HepG2 (cell line): ENCODE data around the gene OLFM2. TPM values are rescaled to one million over a fixed set of nuclear protein-coding genes. Genes with fewer than 3 reads are reported as not detected.

Source experiments
- CBFB ChIP-seq: sonication (generic); formaldehyde crosslinking; IDR thresholded peaks from 2 replicates; pipeline ENCODE4 v1.4.0; 2020; ENCODE audit warnings: missing genetic modification reagents
- HMG20B ChIP-seq: conservative IDR thresholded peaks from 2 replicates; pipeline ENCODE4 v1.6.1; 2016; ENCODE audit warnings: missing genetic modification reagents, missing compliant biosample characterization
- HNRNPL ChIP-seq: fragments of 200-400 bp; formaldehyde crosslinking; IDR thresholded peaks from 2 replicates; pipeline ENCODE4 v1.6.1; 2017; ENCODE audit warnings: mild to moderate bottlenecking, low read depth, low read length
- MIER3 ChIP-seq: IDR thresholded peaks from 2 replicates; pipeline ENCODE4 v1.6.1; 2016; ENCODE audit warnings: missing compliant biosample characterization, borderline replicate concordance
- RAD21 ChIP-seq: fragments of 450-650 bp; formaldehyde crosslinking; IDR thresholded peaks from 2 replicates; pipeline ENCODE4 v1.5.0; 2020; ENCODE audit warnings: mild to moderate bottlenecking
- TP53 ChIP-seq: sonication (generic); formaldehyde crosslinking; conservative IDR thresholded peaks from 2 replicates; pipeline ENCODE4 v1.4.0; 2020; ENCODE audit warnings: missing genetic modification reagents
- ZBTB3 ChIP-seq: sonication (generic); formaldehyde crosslinking; IDR thresholded peaks from 2 replicates; pipeline ENCODE4 v1.4.0; 2020; ENCODE audit warnings: low read depth, mild to moderate bottlenecking, moderate library complexity, missing genetic modification reagents, borderline replicate concordance
- ZNF207 ChIP-seq: fragments of 450-650 bp; IDR thresholded peaks from 2 replicates; pipeline ENCODE4 v1.6.1; 2016; ENCODE audit warnings: antibody characterized with exemption, borderline replicate concordance
- ZNF839 ChIP-seq: sonication (generic); formaldehyde crosslinking; IDR thresholded peaks from 2 replicates; pipeline ENCODE4 v1.4.0; 2020; ENCODE audit warnings: missing genetic modification reagents, mild to moderate bottlenecking, borderline replicate concordance
- polyA plus RNA-seq, 8 experiments: library from polyadenylated mRNA; depleted of rRNA in 3 of 8; stranded (reverse) in 7 of 8; unstranded in 1 of 8; fragments of >200 nt; fragmentation: Illumina TruSeq in 4 of 8; extraction: Trizol in 4 of 8; gene quantifications; 2 replicates each; pipeline versions ENCODE4 v1.2.1 to v1.2.3, GENCODE V29; 2011 to 2016; ENCODE audit warnings: low read depth in 4 of 8, missing spikeins in 1 of 8, mixed read lengths in 1 of 8; ENCODE audit not compliant: insufficient read depth in 1 of 8
- total RNA-seq, 5 experiments: library from RNA; depleted of rRNA; stranded (reverse); fragments of >200 nt; fragmentation: Illumina TruSeq; extraction: Trizol; gene quantifications; 2 replicates each; pipeline ENCODE4 v1.2.3, GENCODE V29; 2016; ENCODE audit warnings: low read depth in 1 of 5
- TF ChIP-seq, protein P1 (sequence below): sonication (generic); formaldehyde crosslinking; IDR thresholded peaks from 2 replicates; pipeline ENCODE4 v1.8.1; 2023; ENCODE audit warnings: mild to moderate bottlenecking, missing genetic modification reagents, borderline replicate concordance
- TF ChIP-seq, protein P2 (sequence below): sonication (generic); formaldehyde crosslinking; IDR thresholded peaks from 2 replicates; pipeline ENCODE4 v1.5.1; 2020; ENCODE audit warnings: mild to moderate bottlenecking, missing genetic modification reagents, moderate library complexity
- TF ChIP-seq, protein P3 (sequence below): sonication (generic); formaldehyde crosslinking; IDR thresholded peaks from 2 replicates; pipeline ENCODE4 v1.8.0; 2022; ENCODE audit warnings: missing genetic modification reagents, mild to moderate bottlenecking, inconsistent platforms, borderline replicate concordance
- TF ChIP-seq, protein P4 (sequence below): sonication (generic); formaldehyde crosslinking; IDR thresholded peaks from 2 replicates; pipeline ENCODE4 v1.4.0; 2020; ENCODE audit warnings: mild to moderate bottlenecking, missing genetic modification reagents
- TF ChIP-seq, protein P5 (sequence below): IDR thresholded peaks from 2 replicates; pipeline ENCODE4 v1.6.1; 2018; ENCODE audit warnings: missing genetic modification reagents, mild to moderate bottlenecking, missing compliant biosample characterization
- TF ChIP-seq, protein P6 (sequence below): IDR thresholded peaks from 2 replicates; pipeline ENCODE4 v1.6.1; 2016; ENCODE audit warnings: low read depth
- TF ChIP-seq, protein P7 (sequence below): sonication (generic); formaldehyde crosslinking; IDR thresholded peaks from 2 replicates; pipeline ENCODE4 v1.5.0; 2020; ENCODE audit warnings: mild to moderate bottlenecking, missing genetic modification reagents

OLFM2 gene
- total and polyA plus RNA-seq, 2 of the 13 experiments (the other 11 are each of a cell fraction or from before 2014, with no cell fraction given): 0.20 to 0.51 TPM

DNA sequence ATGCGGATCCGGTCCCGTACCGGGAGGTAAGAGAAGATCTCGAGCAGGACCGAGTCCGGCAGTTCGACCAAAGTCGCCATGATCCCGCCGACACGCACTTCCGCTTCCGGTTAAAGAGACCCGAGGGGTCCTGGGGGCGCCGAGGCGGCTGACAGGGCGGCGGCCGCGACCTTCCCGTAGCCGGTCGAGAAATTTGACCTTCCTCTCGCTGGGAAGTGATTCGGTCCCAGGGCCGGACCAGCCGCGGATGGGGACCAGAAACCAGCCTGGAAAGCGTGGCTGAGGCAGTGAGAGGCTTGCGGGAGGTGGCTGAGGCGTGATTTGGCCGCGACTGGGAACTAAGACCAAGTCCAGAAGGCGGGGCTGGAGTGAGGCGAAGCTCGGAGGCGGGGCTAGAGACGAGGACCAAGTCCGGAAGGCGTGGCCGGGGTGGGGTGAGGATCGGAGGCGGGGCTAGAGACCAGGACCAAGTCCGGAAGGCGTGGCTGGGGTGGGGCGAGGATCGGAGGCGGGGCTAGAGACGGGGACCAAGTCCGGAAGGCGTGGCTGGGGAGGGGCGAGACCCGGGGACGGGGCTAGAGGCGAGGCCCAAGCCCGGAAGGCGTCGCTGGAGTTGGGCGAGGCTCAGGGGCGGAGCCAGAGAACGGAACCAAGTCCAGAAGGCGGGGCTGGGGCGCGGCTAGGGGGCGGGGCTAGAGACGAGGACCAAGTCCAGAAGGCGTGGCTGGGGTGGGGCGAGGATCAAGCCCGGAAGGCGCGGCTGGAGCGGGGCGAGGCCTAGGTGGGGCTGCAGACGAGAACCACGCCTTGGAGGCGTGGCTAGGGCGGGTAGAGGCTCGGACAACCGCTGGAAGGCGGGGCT is 117.3 kb downstream of the OLFM2 start, which contains the start of gene FBXL12 (continued):
- peak; percentile 34; the same call in 1 of the 2 replicates for TF ChIP-seq CBFB (CRISPR knock-in tag)
- TF ChIP-seq, protein P1, sequence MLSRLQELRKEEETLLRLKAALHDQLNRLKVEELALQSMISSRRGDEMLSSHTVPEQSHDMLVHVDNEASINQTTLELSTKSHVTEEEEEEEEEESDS: no peak
- TF ChIP-seq, protein P2, sequence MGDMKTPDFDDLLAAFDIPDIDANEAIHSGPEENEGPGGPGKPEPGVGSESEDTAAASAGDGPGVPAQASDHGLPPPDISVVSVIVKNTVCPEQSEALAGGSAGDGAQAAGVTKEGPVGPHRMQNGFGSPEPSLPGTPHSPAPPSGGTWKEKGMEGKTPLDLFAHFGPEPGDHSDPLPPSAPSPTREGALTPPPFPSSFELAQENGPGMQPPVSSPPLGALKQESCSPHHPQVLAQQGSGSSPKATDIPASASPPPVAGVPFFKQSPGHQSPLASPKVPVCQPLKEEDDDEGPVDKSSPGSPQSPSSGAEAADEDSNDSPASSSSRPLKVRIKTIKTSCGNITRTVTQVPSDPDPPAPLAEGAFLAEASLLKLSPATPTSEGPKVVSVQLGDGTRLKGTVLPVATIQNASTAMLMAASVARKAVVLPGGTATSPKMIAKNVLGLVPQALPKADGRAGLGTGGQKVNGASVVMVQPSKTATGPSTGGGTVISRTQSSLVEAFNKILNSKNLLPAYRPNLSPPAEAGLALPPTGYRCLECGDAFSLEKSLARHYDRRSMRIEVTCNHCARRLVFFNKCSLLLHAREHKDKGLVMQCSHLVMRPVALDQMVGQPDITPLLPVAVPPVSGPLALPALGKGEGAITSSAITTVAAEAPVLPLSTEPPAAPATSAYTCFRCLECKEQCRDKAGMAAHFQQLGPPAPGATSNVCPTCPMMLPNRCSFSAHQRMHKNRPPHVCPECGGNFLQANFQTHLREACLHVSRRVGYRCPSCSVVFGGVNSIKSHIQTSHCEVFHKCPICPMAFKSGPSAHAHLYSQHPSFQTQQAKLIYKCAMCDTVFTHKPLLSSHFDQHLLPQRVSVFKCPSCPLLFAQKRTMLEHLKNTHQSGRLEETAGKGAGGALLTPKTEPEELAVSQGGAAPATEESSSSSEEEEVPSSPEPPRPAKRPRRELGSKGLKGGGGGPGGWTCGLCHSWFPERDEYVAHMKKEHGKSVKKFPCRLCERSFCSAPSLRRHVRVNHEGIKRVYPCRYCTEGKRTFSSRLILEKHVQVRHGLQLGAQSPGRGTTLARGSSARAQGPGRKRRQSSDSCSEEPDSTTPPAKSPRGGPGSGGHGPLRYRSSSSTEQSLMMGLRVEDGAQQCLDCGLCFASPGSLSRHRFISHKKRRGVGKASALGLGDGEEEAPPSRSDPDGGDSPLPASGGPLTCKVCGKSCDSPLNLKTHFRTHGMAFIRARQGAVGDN (CRISPR knock-in tag): peak; percentile 91
- TF ChIP-seq, protein P3, sequence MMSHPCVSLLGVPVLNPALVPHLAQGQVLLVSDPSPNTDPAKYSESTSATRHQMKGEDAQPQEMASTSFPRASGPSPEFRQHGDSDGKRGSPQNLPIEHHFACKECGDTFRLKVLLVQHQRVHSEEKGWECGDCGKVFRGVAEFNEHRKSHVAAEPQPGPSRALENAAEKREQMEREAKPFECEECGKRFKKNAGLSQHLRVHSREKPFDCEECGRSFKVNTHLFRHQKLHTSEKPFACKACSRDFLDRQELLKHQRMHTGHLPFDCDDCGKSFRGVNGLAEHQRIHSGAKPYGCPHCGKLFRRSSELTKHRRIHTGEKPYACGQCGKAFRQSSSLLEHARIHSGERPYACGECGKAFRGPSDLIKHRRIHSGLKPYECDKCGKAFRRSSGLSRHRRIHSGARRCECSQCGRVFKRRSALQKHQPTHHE (CRISPR knock-in tag): no peak
- TF ChIP-seq ZNF207: no peak
- TF ChIP-seq, protein P4, sequence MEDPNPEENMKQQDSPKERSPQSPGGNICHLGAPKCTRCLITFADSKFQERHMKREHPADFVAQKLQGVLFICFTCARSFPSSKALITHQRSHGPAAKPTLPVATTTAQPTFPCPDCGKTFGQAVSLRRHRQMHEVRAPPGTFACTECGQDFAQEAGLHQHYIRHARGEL (CRISPR knock-in tag): no peak
- peak; percentile 91; the same call in 1 of the 2 replicates for TF ChIP-seq ZNF839 (CRISPR knock-in tag)
- no peak for TF ChIP-seq HMG20B (CRISPR knock-in tag)
- no peak for TF ChIP-seq HNRNPL
- 0 out of 2 replicates have a peak, but pooled peaks have one; percentile 78 for TF ChIP-seq ZBTB3
- no peak for TF ChIP-seq TP53 (CRISPR knock-in tag)
- TF ChIP-seq MIER3 (CRISPR knock-in tag): no peak; the same call in 1 of the 2 replicates
- TF ChIP-seq, protein P5, sequence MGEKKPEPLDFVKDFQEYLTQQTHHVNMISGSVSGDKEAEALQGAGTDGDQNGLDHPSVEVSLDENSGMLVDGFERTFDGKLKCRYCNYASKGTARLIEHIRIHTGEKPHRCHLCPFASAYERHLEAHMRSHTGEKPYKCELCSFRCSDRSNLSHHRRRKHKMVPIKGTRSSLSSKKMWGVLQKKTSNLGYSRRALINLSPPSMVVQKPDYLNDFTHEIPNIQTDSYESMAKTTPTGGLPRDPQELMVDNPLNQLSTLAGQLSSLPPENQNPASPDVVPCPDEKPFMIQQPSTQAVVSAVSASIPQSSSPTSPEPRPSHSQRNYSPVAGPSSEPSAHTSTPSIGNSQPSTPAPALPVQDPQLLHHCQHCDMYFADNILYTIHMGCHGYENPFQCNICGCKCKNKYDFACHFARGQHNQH (CRISPR knock-in tag): peak; percentile 74
- TF ChIP-seq, protein P6, sequence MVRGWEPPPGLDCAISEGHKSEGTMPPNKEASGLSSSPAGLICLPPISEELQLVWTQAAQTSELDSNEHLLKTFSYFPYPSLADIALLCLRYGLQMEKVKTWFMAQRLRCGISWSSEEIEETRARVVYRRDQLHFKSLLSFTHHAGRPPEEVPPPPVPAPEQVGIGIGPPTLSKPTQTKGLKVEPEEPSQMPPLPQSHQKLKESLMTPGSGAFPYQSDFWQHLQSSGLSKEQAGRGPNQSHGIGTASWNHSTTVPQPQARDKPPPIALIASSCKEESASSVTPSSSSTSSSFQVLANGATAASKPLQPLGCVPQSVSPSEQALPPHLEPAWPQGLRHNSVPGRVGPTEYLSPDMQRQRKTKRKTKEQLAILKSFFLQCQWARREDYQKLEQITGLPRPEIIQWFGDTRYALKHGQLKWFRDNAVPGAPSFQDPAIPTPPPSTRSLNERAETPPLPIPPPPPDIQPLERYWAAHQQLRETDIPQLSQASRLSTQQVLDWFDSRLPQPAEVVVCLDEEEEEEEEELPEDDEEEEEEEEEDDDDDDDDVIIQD (CRISPR knock-in tag): peak; percentile 62; the same call in 1 of the 2 replicates
- TF ChIP-seq RAD21 (CRISPR knock-in tag): peak; percentile 32; the same call in 1 of the 2 replicates
- TF ChIP-seq, protein P7, sequence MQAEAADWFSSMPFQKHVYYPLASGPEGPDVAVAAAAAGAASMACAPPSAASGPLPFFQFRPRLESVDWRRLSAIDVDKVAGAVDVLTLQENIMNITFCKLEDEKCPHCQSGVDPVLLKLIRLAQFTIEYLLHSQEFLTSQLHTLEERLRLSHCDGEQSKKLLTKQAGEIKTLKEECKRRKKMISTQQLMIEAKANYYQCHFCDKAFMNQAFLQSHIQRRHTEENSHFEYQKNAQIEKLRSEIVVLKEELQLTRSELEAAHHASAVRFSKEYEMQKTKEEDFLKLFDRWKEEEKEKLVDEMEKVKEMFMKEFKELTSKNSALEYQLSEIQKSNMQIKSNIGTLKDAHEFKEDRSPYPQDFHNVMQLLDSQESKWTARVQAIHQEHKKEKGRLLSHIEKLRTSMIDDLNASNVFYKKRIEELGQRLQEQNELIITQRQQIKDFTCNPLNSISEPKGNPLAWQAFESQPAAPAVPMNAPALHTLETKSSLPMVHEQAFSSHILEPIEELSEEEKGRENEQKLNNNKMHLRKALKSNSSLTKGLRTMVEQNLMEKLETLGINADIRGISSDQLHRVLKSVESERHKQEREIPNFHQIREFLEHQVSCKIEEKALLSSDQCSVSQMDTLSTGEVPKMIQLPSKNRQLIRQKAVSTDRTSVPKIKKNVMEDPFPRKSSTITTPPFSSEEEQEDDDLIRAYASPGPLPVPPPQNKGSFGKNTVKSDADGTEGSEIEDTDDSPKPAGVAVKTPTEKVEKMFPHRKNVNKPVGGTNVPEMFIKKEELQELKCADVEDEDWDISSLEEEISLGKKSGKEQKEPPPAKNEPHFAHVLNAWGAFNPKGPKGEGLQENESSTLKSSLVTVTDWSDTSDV (CRISPR knock-in tag): no peak
